ENCODE measurements around the gene VWF. TPM values are rescaled to one million over a fixed set of nuclear protein-coding genes. Genes with fewer than 3 reads are reported as not detected.

The VWF gene
- total RNA-seq, 4 donors from 2014 or later, result 163 to 367 (median 253) TPM

DNA sequence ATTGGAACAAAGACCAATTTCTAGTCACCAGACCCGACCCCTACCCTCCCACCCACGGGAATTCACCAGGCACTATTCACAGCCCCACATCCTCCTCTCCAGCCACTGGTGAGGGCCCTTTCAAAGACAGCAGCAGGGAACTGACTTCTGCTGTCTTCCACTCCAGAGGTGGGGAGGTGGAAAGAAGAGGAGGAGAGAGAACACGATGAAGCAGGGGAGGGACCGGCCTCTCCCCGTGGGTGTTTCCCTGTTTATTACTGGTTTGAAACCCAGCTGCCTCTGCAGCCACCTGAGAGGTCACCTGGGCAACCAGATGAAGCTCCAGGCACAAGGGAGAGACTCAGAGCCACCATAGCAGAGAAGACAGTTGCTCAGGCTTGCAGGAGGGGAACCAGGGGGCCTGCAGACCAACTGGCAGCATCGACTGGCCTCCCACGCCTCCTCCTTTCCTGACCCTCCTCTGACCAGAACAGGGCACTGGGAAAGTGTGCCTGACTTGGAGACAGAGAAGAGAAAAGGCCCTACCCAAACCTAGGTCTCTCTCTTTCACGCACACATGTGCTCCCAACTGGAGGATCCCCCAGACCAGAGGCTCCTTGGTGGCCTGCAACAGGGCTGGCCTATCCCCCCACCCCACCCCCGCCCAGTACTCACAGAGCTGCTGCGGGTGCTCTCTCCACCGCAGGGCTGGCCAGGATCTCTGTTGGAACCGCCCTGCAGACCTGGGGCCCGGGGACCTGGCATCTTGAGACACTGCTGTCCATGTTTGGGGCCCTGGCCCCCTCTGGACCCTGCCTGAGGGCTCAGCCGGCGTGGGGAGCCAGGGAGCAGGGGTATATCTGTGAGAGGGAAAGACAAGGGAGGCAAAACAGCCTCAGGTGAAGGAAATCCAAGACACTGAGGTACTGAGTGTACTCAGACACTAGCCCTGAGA, 202.2 kb downstream of the VWF start:
- 73% methylated on average over 15 of the region's 15 CpGs for WGBS
- DNase-seq (ENCODE audit: extremely low spot score), result no peak
- H3K36me3 ChIP-seq, result peaks cover 0 to 34% (median 2%) of the 10 kb centered on the region in 4 donors
- H3K27ac ChIP-seq (replicated peaks in 1 of 4), result no peak overlapping the region
- TF ChIP-seq EP300 (IDR thresholded peaks at IDR 0.05) (no peak), CTCF (IDR thresholded peaks at IDR 0.05) (no peak), POLR2A (IDR thresholded peaks at IDR 0.05; ENCODE audit: low read depth) (no peak), POLR2AphosphoS5 (IDR thresholded peaks at IDR 0.05) (no peak)
- H3K9me3 ChIP-seq, result no peaks in the 10 kb centered on the region
- no peak overlapping the region for H3K4me3 ChIP-seq
- intact Hi-C loops (cut with DNase I), result no loop called here
- peaks cover 0 to 26% (median 0%) of the 10 kb centered on the region in 4 donors for H3K27me3 ChIP-seq
- no peaks in the 10 kb centered on the region for H3K4me1 ChIP-seq

GRCh38 chr12:5921027-5921909, 203.2 kb downstream of the VWF start:
- Histone ChIP-seq H3K36me3 (peaks cover 0 to 35% (median 2%) of the 10 kb centered on the region in 4 donors), H3K4me3 (no peak overlapping the region), H3K27ac (replicated peaks in 1 of 4) (no peak overlapping the region), H3K27me3 (peaks cover 0 to 26% (median 0%) of the 10 kb centered on the region in 4 donors), H3K9me3 (no peaks in the 10 kb centered on the region), H3K4me1 (no peaks in the 10 kb centered on the region)
- intact Hi-C loops (cut with DNase I), result no loop called here
- TF ChIP-seq POLR2AphosphoS5 (IDR thresholded peaks at IDR 0.05) (no peak), POLR2A (IDR thresholded peaks at IDR 0.05; ENCODE audit: low read depth) (no peak), CTCF (IDR thresholded peaks at IDR 0.05) (no peak), EP300 (IDR thresholded peaks at IDR 0.05) (no peak)
- no peak for DNase-seq (ENCODE audit: extremely low spot score)
- 88% methylated on average over 24 of the region's 25 CpGs for WGBS

- intact Hi-C loops (cut with DNase I), result no loop called here
- peak; percentile 91 for DNase-seq (ENCODE audit: extremely low spot score)
- H3K4me3 ChIP-seq, result no peak overlapping the region
- no peak overlapping the region for H3K27ac ChIP-seq (replicated peaks in 1 of 4)
- TF ChIP-seq POLR2A (IDR thresholded peaks at IDR 0.05; ENCODE audit: low read depth) (no peak), POLR2AphosphoS5 (IDR thresholded peaks at IDR 0.05) (no peak), CTCF (IDR thresholded peaks at IDR 0.05) (no peak), EP300 (IDR thresholded peaks at IDR 0.05) (no peak)
- H3K9me3 ChIP-seq, result no peaks in the 10 kb centered on the region
- WGBS, result 86% methylated on average over 9 of the region's 9 CpGs
- peaks cover 0 to 5% (median 0%) of the 10 kb centered on the region in 4 donors for H3K27me3 ChIP-seq
- H3K36me3 ChIP-seq, result peaks cover 0 to 51% (median 2%) of the 10 kb centered on the region in 4 donors
- H3K4me1 ChIP-seq, result no peaks in the 10 kb centered on the region
Measured at GRCh38 chr12:5916785-5917290, 207.6 kb downstream of the VWF start.

GRCh38 chr12:5915511-5915910, 209.0 kb downstream of the VWF start:
- peak; percentile 90 for DNase-seq (ENCODE audit: extremely low spot score)
- peaks cover 0 to 53% (median 0%) of the 10 kb centered on the region in 4 donors for H3K36me3 ChIP-seq
- H3K27me3 ChIP-seq, result peaks cover 0 to 14% (median 0%) of the 10 kb centered on the region in 4 donors
- no peak overlapping the region for H3K4me3 ChIP-seq
- H3K27ac ChIP-seq (replicated peaks in 1 of 4), result no peak overlapping the region
- WGBS, result 94% methylated on average over 4 of the region's 4 CpGs
- no peaks in the 10 kb centered on the region for H3K9me3 ChIP-seq
- TF ChIP-seq CTCF (IDR thresholded peaks at IDR 0.05) (no peak), POLR2A (IDR thresholded peaks at IDR 0.05; ENCODE audit: low read depth) (no peak), POLR2AphosphoS5 (IDR thresholded peaks at IDR 0.05) (no peak), EP300 (IDR thresholded peaks at IDR 0.05) (no peak)
- intact Hi-C loops (cut with DNase I), result no loop called here
- H3K4me1 ChIP-seq, result no peaks in the 10 kb centered on the region
